K562 (cell line): Measurements from ENCODE around the gene CDPF1.

ENCODE experiments used
- POU5F1 ChIP-seq: fragments of 150-350 bp; IDR thresholded peaks from 2 replicates; pipeline ENCODE4 v1.6.1; 2014; ENCODE audit warnings: borderline replicate concordance, low read length, low read depth, mild to moderate bottlenecking; ENCODE audit not compliant: partially characterized antibody
- TF ChIP-seq, protein P1 (sequence below), 3 experiments: IDR thresholded peaks in 2 of 3; conservative IDR thresholded peaks in 1 of 3; 2 replicates each; pipeline ENCODE4 v1.5.1; 2011 to 2012; ENCODE audit warnings: low read length in 3 of 3, mild to moderate bottlenecking in 3 of 3, control low read depth in 2 of 3, improper control_type of control experiment in 1 of 3, inconsistent platforms in 1 of 3, low read depth in 1 of 3, mixed read lengths in 1 of 3, moderate library complexity in 1 of 3; ENCODE audit not compliant: insufficient read depth in 2 of 3

GRCh38 chr22:46297151-46297812, 47.2 kb upstream of the CDPF1 start:
- TF ChIP-seq, protein P1, sequence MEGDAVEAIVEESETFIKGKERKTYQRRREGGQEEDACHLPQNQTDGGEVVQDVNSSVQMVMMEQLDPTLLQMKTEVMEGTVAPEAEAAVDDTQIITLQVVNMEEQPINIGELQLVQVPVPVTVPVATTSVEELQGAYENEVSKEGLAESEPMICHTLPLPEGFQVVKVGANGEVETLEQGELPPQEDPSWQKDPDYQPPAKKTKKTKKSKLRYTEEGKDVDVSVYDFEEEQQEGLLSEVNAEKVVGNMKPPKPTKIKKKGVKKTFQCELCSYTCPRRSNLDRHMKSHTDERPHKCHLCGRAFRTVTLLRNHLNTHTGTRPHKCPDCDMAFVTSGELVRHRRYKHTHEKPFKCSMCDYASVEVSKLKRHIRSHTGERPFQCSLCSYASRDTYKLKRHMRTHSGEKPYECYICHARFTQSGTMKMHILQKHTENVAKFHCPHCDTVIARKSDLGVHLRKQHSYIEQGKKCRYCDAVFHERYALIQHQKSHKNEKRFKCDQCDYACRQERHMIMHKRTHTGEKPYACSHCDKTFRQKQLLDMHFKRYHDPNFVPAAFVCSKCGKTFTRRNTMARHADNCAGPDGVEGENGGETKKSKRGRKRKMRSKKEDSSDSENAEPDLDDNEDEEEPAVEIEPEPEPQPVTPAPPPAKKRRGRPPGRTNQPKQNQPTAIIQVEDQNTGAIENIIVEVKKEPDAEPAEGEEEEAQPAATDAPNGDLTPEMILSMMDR (IDR thresholded peaks at IDR 0.05 in 2 of 3, conservative IDR thresholded peaks at IDR 0.05 in 1 of 3; ENCODE audit: insufficient read depth in 2 of 3, low read depth in 1 of 3, low read length in 3 of 3): no peak
- TF ChIP-seq POU5F1: no peak
